Measurements from ENCODE around the gene UBC.
"Not testable (repeated sequence)": the region's sequence is repeated elsewhere in the genome, so short reads cannot be mapped to it uniquely, and the experiment has no call there.

UBC gene

DNA sequence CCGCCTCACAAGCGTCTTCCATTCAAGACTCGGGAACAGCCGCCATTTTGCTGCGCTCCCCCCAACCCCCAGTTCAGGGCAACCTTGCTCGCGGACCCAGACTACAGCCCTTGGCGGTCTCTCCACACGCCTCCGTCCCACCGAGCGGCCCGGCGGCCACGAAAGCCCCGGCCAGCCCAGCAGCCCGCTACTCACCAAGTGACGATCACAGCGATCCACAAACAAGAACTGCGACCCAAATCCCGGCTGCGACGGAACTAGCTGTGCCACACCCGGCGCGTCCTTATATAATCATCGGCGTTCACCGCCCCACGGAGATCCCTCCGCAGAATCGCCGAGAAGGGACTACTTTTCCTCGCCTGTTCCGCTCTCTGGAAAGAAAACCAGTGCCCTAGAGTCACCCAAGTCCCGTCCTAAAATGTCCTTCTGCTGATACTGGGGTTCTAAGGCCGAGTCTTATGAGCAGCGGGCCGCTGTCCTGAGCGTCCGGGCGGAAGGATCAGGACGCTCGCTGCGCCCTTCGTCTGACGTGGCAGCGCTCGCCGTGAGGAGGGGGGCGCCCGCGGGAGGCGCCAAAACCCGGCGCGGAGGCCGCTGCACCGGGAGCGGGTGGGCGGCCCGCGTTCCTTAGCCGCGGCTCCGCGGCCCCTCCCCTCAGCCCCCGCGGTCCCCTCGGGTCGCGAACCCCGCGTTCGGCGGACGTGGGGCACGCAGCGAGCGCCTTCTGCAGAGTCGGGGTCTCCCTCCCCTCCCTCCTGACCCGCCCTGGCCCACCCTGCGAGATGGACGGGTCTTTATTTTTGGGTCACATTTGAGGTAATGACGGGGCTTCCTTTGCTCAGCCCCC, at the start of gene UBC:
UBC (minus strand) TSS at position 259 of the 847 bp plus-strand sequence. CDS start 879 bp downstream, outside the sequence.
- peak; percentile 92 for DNase-seq

DNA sequence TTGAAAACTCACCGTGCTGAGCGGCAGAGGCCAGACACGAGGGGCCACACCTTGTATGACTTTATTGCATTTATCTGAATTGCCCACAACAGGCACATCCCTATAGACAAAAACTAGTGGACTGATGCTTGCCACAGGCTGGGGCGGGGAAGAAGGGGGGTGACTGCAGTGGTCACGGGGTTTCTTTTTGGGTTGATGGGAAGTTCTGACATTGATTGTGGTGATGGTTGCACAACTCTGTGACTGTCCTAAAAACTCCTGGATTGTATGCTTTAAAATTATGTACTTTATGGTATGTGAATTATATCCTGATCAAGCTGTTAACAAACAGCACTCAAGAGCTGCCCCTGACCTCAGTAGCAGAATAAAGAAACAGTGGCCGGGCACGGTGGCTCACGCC, 48.8 kb upstream of the UBC start:
- no peak for DNase-seq

DNA sequence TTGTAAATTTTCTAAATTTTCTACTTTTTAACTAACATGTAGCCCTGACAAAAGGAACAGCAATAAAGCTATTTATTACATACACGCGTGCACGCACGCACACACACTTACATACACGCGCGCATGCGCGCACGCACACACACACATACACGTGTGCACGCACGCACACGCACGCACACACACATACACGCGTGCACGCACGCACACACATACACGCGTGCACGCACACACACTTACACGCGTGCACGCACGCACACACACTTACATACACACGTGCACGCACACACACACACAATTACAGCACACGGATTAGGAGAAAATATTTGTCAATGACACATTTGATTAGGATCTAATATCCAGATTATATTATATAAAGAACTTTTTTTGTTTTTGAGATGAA, 46.6 kb upstream of the UBC start:
- no peak for DNase-seq

DNA sequence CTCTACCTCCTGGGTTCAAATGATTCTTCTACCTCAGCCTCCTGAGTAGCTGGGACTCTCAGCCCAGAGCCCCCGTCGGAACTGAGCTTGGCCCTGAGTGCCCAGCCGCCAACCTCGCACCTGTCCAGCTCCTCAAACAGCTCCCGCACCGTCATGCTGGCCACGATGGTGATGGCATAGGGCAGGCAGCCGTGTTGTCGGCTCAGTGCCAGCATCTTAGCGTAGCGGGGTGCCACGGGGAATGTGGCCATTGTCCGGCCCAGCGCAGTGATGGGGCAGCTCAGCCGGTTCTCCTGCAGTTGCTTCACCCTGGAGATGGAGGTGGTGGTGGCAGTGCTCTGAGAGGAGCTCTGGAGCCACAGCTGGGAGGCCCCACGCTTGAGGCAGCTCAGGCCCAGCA, 42.1 kb upstream of the UBC start:
- DNase-seq = no peak

DNA sequence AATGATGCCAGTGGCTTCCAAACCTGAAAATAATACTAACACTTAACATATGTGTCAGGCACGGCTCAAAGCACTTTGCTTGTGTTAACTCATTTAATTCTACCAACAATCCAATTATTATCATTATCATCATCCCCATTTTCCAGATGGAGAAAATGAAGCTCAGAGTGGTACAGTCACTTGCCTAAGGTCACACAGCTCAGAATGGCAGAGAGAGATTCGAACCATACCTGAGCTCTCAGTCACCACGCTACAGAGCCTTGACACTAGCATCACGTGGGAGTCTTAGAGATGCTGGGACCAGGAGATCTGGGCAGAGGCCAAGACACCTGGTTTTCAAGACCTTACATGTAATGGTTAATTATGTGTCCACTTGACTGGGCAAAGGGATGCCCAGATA, 40.3 kb upstream of the UBC start:
- no peak for DNase-seq

DNA sequence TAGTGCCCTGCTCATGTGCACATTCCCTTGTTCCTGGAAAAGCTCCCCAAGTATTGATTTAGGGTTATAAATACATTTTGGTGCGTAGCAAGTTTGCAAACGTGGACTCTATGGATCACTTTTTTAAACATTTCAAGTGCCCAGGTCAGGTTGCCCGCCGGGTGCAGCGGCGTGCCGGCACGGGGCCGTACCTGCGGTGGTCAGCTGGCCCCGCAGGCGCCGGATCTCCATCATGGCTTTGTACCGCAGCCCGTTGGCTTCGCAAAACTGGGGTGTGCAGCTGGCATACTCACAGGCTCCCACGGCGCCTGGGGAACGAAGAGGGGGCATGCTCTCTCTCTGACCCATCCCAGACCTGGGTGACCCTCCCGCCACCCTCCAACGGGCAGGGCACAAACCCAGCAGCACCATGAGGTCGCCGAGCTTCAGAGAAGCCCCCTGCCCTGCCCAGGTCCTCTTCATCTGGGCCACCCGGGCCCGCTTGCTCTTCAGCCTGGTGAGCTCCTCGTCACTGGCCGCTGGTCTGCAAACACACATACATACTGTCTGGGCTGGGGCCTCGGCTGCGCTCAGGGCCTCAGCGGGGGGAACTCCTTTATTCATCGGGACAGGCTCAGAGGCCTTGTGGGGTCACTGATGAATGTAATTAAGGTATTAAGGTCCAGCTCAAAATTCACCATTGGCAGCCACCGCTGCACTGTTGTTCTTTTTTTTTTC, 39.4 kb upstream of the UBC start:
- no peak for DNase-seq

DNA sequence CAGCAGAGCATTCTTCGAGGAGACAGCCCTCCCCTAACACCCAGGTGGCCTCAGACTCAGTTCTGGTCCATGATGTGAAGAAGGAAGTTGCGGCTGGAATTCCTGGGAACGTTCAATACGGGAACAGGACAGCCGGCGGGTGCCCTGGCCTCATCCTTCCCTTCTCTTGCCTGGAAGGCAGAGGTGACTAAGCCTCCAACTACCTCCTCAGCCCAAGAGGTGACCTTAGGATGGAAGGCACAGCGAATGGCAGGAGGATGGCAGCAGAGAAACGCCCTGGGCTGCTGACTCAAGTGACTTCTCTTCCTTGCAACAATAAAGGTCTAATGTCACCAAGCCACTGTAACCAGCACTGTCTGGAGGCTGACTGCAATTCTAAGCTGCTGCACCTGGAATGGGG, 38.4 kb upstream of the UBC start:
- no peak for DNase-seq

DNA sequence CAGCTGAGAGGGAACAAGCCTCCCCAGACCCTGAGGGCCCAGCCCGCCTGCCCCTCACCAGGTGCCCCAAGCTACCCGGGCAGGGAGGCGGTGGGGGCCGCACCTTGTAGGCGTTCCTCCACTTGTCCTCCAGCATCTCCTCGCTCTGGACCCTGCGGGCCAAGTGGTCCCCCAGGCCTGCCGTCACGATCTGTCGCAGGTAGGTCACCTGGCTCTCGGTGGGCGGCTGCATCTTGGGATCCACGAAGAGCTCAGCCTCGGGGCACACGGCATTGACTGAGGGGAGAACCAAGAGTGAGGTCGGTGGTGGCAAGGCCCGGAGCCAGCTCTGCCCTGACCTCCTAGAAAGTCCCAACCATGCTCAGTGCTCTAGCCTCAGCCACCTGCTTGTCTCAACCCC, 37.8 kb upstream of the UBC start:
- DNase-seq = no peak

DNA sequence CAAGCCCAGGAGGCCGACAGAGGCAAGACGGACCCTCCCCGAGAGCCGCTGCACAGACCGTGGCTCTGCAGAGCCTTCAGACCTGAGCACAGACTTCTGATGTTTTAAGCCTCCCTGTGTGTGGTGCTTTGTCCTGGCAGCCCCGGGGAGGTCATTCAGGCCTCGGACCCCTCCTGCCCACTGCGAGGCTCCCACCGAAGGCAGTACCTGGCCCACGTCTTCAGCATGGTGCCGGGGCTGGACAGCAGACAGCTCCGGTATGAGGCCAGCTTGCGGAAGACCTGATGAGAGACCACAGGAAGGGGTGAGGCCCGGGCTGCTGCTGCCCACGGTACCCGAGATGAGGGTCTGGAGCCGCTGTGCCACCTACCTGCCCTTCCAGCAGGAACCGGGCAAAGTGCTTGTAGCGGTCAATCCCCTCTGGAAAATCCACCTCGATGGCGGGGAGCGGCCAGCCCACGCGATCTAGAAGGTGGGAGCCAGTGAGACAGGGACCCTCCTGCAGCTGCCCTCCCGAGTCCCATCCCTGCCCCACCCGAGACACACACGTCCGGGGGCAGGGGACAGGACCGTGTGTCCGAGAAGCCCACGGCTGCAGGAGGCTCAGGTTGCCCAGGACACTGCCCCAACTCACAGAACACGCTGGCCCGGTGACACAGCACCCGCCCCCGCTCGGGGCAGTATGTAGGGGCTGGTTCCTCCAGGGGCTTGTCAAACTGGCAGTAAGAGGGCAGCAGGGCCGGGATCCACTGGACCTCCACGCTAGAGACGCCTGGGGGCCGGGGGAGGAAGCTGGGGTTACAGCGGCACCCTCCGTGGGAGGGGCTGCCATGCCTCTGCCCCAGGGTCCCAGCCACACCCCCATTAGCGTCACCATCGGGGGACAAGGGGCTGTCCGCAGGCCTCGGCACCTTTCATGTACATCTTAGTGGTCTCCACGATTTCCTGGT, 35.6 kb upstream of the UBC start:
- no peak for DNase-seq

DNA sequence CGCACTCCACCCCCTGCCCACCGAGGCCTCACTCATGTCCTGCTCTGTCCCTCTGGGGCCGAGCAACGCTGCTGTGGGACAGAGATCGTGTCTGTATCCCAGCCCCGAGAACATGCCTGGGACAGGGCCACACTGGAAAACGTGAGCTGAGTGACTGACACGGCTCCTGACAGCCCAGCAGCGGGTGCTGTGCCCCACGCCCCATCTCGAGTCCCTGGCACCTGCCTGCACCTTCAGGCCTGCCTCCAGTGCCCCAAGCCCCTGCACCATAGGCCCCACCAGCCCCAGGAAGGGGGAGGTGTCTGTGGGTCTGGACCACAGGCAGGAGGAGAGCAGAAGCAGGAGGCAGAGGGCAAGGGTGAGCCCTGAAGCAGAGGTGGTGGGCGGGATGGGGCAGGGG, 34.6 kb upstream of the UBC start:
- no peak for DNase-seq

DNA sequence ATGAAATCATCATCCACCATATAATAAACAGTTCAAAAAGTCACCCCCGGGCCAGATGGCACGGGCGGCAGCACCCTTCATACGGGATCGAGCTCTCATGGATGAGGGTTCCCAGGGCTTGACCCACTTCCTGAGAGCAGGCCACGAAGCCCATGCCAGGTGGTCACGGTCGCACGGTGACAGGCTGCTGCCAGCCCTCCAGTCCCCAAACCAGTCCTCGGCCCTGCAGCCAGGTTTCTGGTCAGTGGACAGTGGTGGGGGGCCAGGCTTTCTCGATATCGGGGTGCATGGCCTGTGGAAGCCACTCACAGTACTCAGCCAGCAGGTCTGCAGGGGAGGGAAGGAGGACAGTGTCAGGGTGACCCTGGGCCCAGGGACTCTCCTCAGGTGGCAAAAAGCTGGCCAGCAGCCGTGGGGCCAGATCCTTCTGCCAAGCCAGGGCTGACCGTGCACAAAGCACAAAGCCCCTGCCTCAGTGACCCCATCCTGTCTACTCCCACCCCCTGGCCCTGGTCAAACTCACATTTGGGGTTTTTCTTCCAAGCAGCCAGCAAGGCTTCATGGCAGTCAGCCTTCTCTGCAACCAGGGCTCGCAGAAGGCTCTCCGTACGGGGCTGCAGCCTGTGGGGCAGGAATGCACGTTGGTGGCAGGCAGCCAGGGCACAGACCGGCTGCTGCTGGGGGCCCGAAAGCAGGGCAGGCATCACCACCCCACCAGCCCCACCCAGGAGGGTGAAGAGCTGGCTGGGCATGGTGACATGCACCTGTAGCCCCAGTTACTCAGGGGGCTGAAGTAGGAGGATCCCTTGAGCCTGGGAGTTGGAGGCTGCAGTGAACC, 33.3 kb upstream of the UBC start:
- DNase-seq = no peak

DNA sequence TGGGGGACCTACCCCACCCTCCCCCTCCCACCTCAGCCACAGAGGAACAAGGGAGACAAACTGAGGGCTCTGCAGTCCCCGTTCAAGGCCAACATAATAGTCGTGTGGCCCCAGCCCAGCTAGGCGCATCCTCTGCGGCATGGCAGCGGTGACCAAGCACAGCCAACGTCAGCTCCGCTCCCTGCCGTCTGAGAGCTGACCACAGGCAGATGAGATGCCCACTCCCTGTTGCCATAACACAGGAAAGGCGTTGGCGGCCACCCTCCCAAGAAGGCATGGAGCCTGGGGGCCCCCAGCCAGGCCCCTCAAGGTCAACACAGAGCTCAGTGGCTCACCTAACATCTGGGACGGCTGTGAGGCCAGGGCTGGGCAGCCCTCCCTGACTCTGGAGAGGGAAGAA, 32.6 kb upstream of the UBC start:
- DNase-seq = no peak

DNA sequence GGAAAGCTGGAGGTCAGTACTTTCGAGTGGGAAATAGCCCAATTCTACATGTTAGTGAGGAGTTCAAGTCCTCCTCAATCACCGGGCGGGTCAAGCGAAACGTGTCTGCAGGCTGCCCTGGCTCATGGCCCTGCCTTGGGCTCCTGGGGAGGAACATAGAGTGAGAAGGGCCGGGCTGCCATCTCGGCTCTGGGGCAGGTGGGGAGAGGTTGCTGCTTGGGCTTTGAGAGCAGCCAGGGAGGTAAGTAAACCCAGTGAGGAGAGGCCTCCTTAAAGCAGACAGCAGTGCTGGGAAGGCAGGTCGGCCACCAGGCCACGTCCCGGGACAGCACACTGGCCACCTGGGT, 32.0 kb upstream of the UBC start:
- DNase-seq = no peak

DNA sequence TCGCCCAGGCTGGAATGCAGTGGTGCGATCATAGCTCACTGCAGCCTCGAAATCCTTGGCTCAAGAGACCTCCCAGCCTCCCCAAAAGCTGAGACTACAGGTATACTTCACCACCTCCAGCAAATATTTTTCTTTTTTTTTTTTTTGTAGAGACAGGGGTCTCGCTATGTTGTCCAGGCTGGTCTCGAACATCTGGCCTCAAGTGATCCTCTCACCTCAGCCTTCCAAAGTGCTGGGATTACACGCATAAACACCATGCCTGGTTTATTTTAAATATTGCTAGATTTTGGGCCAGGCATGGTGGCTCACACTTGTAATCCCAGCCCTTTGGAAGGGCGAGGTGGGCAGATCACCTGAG, 26.7 kb upstream of the UBC start:
- no peak for DNase-seq

DNA sequence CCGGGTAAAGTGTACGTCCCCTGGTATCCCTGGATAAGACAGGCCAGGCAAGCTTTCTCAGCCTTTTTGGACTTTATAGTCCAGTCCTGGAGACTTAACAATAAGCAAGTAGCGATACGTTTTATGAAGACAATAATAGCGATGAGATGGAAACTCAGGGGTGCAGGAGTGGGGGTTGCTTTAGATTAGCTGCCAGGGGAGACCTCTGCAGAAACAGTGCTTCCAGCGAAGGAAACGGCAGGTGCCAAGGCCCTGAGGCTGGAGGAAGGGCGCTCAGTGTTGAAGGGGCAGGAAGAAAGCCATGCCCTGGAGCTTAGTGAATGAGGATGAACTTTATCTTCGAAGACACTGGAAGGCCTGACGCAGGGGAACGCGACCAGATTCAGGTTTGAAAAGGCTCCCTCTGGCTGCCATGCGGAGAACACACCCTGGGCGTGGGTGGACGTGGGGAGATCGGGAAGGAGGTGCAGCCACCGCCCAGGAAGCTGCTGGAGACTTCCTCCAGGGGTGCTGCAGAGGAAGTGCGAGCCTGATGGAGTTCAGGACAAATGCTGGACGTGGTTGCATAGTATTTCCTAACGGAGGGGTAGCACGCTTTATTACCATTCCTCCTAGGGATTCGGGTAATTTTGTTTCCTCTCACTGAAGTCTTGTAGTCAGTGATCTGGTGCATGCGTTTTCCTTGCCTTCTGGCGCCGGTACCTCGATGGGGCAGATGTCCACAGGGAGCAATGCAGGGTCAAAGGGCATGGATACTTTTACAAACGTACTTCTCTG, 26.1 kb upstream of the UBC start:
- peak; percentile 92 for DNase-seq

DNA sequence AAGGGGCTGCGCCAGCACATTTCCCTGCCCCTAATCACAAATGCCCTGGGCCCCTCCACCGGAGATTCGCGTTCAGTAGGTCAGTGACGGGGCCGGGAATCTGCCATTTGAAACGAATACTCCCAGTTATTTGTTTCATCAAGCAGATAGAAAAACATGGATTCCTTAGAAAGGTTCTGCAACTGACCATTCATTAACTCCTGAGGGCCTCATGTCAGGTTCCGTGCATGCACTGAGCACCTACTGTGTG, 25.6 kb upstream of the UBC start:
- no peak for DNase-seq

DNA sequence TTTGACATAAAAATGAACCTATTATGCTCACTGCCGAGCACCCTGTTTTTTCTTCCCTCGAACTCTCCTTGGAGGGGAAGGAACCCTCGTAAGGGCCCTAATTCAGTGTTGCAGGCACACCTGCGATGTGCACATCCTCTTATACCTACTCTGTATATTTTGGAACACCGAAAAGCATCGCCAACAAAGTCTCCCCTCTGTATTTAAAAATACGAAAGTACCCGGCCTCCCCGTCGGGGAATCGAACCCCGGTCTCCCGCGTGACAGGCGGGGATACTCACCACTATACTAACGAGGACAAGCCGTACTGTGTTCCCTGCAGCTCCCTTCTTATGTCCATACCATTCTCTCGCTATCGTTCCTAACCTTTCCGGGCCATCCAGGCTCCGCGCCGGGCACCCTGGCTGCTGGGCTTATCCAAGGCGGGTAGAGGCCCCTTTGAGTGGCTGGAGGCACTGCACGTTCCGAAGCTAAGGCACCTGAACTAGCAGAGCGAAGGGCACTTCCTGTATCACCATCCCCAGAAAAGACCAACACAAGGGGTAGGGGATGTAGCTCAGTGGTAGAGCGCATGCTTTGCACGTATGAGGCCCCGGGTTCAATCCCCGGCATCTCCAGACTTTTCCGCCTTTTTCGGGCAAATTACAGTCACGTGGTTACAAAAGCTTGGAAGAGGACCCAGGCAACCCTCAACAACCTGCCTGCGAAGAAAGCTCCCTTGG, 25.1 kb upstream of the UBC start:
- DNase-seq = peak; percentile 95

DNA sequence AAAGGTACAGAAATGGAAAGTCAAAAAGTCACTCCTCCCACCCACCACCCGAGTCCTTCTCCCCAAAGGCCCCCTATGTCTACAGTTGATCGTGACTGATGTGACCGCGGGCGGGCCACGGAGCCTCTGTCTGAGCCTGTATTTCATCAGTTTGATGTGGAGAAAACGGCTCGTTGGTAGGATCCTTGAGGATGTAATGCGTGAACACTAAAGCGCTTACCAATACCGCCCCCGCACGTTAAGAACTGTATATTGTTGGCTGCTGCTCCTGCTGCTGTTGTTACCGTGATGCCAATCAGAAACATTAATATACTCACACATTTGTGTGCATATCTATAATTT, 24.6 kb upstream of the UBC start:
- peak; percentile 69 for DNase-seq

DNA sequence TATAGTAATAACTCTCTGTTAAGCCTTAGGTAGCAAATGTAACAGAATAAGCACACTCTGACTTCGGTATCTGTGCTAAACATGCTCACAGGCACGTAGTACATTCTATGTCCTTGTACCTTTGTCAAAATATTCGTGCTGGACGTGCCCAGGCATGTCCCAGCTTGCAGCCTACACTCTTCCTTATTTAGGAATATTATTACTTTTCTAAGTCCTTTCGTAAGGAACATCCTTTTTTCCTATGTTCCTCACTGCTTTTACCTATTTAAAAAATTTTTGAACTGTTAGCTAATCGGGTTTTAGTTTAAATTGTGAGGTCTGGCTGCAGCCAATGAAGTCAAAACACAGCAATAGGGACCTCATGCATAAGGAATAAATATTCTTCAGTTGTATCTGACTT, 24.1 kb upstream of the UBC start:
- no peak for DNase-seq

DNA sequence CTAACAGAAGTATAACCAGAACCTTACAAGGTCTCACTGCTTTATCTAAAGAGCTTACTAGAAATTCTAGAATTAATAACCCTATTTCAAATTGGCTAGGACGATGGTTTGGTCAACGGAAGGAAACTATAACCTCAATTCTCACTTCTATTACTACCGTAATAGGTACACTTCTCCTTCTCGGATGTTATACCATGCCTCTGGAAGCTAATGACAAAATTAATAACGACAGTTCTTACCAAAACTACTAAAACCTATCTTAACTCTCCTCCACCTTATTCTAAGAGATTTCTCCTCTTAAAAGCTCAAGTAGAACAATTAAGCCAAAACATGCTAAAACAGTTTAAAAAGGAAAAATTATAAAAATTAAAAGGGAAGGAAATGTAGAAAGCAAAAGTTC, 23.7 kb upstream of the UBC start:
- DNase-seq = no peak

DNA sequence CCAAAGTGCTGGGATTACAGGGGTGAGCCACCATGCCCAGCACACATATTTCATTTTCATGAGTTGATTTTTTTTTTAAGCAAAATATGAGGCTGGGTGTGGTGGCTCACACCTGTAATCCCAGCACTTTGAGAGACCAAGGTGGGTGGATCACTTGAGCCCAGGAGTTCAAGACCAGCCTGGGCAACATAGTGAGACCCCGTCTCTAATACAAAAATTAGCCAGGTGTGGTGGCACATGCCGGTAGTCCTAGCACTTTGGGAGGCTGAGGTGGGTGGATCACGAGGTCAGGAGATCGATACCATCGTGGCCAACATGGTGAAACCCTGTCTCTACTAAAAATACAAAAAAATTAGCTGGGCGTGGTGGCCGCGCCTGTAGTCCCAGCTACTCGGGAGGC, 17.1 kb upstream of the UBC start:
- DNase-seq = not testable (repeated sequence)

DNA sequence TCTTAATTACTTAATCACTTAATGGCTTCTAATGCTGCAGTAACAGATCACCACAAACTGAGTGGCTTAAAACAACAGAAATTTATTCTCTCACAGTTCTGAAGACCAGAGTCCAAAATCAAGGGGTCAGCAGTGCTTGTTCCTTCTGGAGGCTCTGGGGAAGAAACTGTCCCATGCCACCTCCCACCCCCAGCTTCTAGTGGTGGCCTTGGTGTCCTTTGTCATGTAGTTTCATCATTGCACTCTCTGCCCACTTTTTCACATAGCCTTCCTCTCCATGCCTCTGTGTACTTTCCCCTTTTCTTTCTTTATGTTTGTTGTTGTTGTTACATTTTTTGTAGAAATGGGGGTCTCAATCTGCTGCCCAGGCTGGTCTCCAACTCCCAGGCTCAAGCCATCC, 16.1 kb upstream of the UBC start:
- DNase-seq = no peak

All from activated CD4-positive, alpha-beta T cell treated with anti-CD3 and anti-CD28 coated beads for 48 hours (primary cell).